H1 (cell line): Measurements from ENCODE around the gene CDON. TPM values are rescaled to one million over a fixed set of nuclear protein-coding genes. Genes with fewer than 3 reads are reported as not detected.

Source experiments
- CTCF ChIA-PET: fragments of 300-600 bp; sonication (Branson Sonifier 250); formaldehyde crosslinking; loops from one replicate; lab custom pipeline; 2021; ENCODE audit not compliant: partially characterized antibody; lab: Charles Lee
- POLR2A ChIA-PET: fragments of 300-600 bp; sonication (Branson Sonifier 250); formaldehyde crosslinking; loops from one replicate; lab custom pipeline; 2021; ENCODE audit warnings: inconsistent platforms; ENCODE audit not compliant: partially characterized antibody; lab: Charles Lee
- DNase-seq, 2 experiments: peaks; one replicate each; pipeline versions ENCODE4 v3.0.0 to v3.0.0-alpha.2; 2010 to 2022; ENCODE audit warnings: low spot score in 2 of 2, low read depth in 1 of 2, mixed read lengths in 1 of 2
- FAIRE-seq: peaks from 2 replicates; lab custom pipeline; 2011; peaks lifted over from hg19 to GRCh38; lab: Jason Lieb, UNC
- H2AFZ ChIP-seq: 2 replicates; pipeline ENCODE4 v1.8.1; 2012; ENCODE audit warnings: low read length, inconsistent platforms
- H2AK5ac ChIP-seq: 2 replicates; pipeline ENCODE4 v1.6.1; 2013; ENCODE audit warnings: low read depth, low read length
- H2BK120ac ChIP-seq: replicated peaks from 2 replicates; pipeline ENCODE3; 2013; ENCODE audit warnings: low read depth, low read length, inconsistent platforms
- H2BK12ac ChIP-seq: 2 replicates; pipeline ENCODE4 v1.6.1; 2013; ENCODE audit warnings: low read depth, low read length
- H2BK15ac ChIP-seq: 2 replicates; pipeline ENCODE4 v1.6.1; 2013; ENCODE audit warnings: low read length
- H2BK20ac ChIP-seq: 2 replicates; pipeline ENCODE4 v1.6.1; 2013; ENCODE audit warnings: low read length
- H2BK5ac ChIP-seq: 2 replicates; pipeline ENCODE4 v1.6.1; 2013; ENCODE audit warnings: low read depth, low read length
- H3K14ac ChIP-seq: 2 replicates; pipeline ENCODE4 v1.6.1; 2013; ENCODE audit warnings: inconsistent platforms; ENCODE audit not compliant: insufficient read length
- H3K18ac ChIP-seq: 2 replicates; pipeline ENCODE4 v1.6.1; 2013; ENCODE audit warnings: low read length; ENCODE audit errors: extremely low read depth
- H3K23ac ChIP-seq: 2 replicates; pipeline ENCODE4 v1.6.1; 2013; ENCODE audit warnings: inconsistent platforms; ENCODE audit not compliant: insufficient read length
- H3K23me2 ChIP-seq: 2 replicates; pipeline ENCODE4 v1.6.1; 2013; ENCODE audit warnings: low read depth, low read length
- H3K27ac ChIP-seq: 2 replicates; pipeline ENCODE4 v1.6.1; 2011; ENCODE audit warnings: low read depth, low read length, inconsistent platforms
- H3K27me3 ChIP-seq, 4 experiments: replicated peaks in 1 of 4; 1 replicate in 1 of 4; 2 replicates in 3 of 4; pipeline versions ENCODE4 v1.6.1 to v1.8.1; 2011 to 2013; ENCODE audit warnings: low read length in 3 of 4, mild to moderate bottlenecking in 3 of 4, inconsistent platforms in 2 of 4, mixed read lengths in 2 of 4, moderate library complexity in 1 of 4; ENCODE audit not compliant: control insufficient read depth in 3 of 4, insufficient read depth in 3 of 4; ENCODE audit errors: extremely low read depth in 1 of 4
- H3K36me3 ChIP-seq, 4 experiments: 2 replicates each; pipeline versions ENCODE4 v1.6.1 to v1.8.1; 2011 to 2013; ENCODE audit warnings: mild to moderate bottlenecking in 4 of 4, low read length in 3 of 4, moderate library complexity in 2 of 4, control low read depth in 1 of 4, inconsistent platforms in 1 of 4; ENCODE audit not compliant: insufficient read depth in 4 of 4, control insufficient read depth in 2 of 4
- H3K4ac ChIP-seq: replicated peaks from 2 replicates; pipeline ENCODE3; 2013; ENCODE audit warnings: low read length, low read depth, mixed read lengths, inconsistent platforms; ENCODE audit not compliant: insufficient read length
- H3K4me1 ChIP-seq, 4 experiments: replicated peaks in 1 of 4; 1 replicate in 1 of 4; 2 replicates in 3 of 4; pipeline versions ENCODE4 v1.6.1 to v1.8.1; 2011 to 2013; ENCODE audit warnings: low read length in 3 of 4, inconsistent platforms in 2 of 4, mixed read lengths in 1 of 4; ENCODE audit not compliant: insufficient read depth in 4 of 4, control insufficient read depth in 3 of 4
- H3K4me2 ChIP-seq, 2 experiments: 2 replicates each; pipeline versions ENCODE4 v1.6.1 to v1.8.1; 2011 to 2013; ENCODE audit warnings: low read depth in 2 of 2, low read length in 2 of 2, control low read depth in 1 of 2, inconsistent platforms in 1 of 2, mild to moderate bottlenecking in 1 of 2; ENCODE audit not compliant: insufficient read depth in 1 of 2
- H3K4me3 ChIP-seq, 4 experiments: fragments of 200-600, 300-600 bp in 1 of 4; sonication (generic), shearing (Covaris generic), sonication (Bioruptor Twin) in 1 of 4; 2 replicates each; pipeline versions ENCODE4 v1.5.1 to v1.8.1; 2011 to 2016; ENCODE audit warnings: low read length in 4 of 4, low read depth in 3 of 4, control low read depth in 2 of 4, inconsistent platforms in 2 of 4, mild to moderate bottlenecking in 2 of 4, mixed read lengths in 1 of 4, moderate library complexity in 1 of 4; ENCODE audit not compliant: insufficient read depth in 2 of 4; ENCODE audit errors: extremely low read depth in 1 of 4
- H3K56ac ChIP-seq: replicated peaks from 2 replicates; pipeline ENCODE3; 2013; ENCODE audit warnings: low read depth, mild to moderate bottlenecking, mixed read lengths, low read length, inconsistent platforms; ENCODE audit not compliant: insufficient read length
- H3K79me1 ChIP-seq: 2 replicates; pipeline ENCODE4 v1.6.1; 2013; ENCODE audit warnings: low read depth, low read length, control low read depth
- H3K79me2 ChIP-seq, 2 experiments: 2 replicates each; pipeline versions ENCODE4 v1.6.1 to v1.8.1; 2012 to 2013; ENCODE audit warnings: low read length in 2 of 2, mild to moderate bottlenecking in 2 of 2, inconsistent platforms in 1 of 2; ENCODE audit not compliant: insufficient read depth in 2 of 2, control insufficient read depth in 1 of 2
- H3K9ac ChIP-seq, 4 experiments: replicated peaks in 1 of 4; 1 replicate in 1 of 4; 2 replicates in 3 of 4; pipeline versions ENCODE4 v1.6.1 to v1.8.1; 2011 to 2013; ENCODE audit warnings: low read depth in 3 of 4, low read length in 3 of 4, control low read depth in 2 of 4, mild to moderate bottlenecking in 2 of 4, moderate library complexity in 2 of 4, inconsistent platforms in 1 of 4; ENCODE audit errors: extremely low read depth in 1 of 4
- H3K9me3 ChIP-seq, 2 experiments: 2 replicates each; pipeline versions ENCODE4 v1.6.1 to v1.8.1; 2012 to 2013; ENCODE audit warnings: mild to moderate bottlenecking in 2 of 2, moderate library complexity in 2 of 2, control low read depth in 1 of 2, inconsistent platforms in 1 of 2, low read depth in 1 of 2, low read length in 1 of 2, mixed read lengths in 1 of 2; ENCODE audit not compliant: insufficient read depth in 2 of 2
- H4K20me1 ChIP-seq, 2 experiments: replicated peaks in 1 of 2; 2 replicates each; pipeline versions ENCODE3 to v1.8.1; 2011 to 2013; ENCODE audit warnings: inconsistent platforms in 2 of 2, low read length in 2 of 2, mild to moderate bottlenecking in 1 of 2; ENCODE audit not compliant: insufficient read depth in 2 of 2, control insufficient read depth in 1 of 2
- H4K5ac ChIP-seq: 2 replicates; pipeline ENCODE4 v1.6.1; 2013; ENCODE audit warnings: low read length, low read depth, mixed read lengths, inconsistent platforms; ENCODE audit not compliant: insufficient read length
- H4K8ac ChIP-seq: 2 replicates; pipeline ENCODE4 v1.8.0; 2013; ENCODE audit warnings: mild to moderate bottlenecking, moderate library complexity, low read length, inconsistent platforms; ENCODE audit not compliant: insufficient read depth; ENCODE audit errors: extremely low read depth
- H4K91ac ChIP-seq: replicated peaks from 2 replicates; pipeline ENCODE3; 2013; ENCODE audit warnings: low read length, mixed read lengths, inconsistent platforms; ENCODE audit not compliant: insufficient read length
- POLR2AphosphoS5 ChIP-seq: IDR thresholded peaks from 2 replicates; pipeline ENCODE4 v1.6.1; 2011; ENCODE audit warnings: low read depth, low read length
- RAD21 ChIP-seq, 2 experiments: IDR thresholded peaks in 1 of 2; conservative IDR thresholded peaks in 1 of 2; 2 replicates each; pipeline ENCODE4 v1.6.1; 2011; ENCODE audit warnings: low read depth in 2 of 2, low read length in 2 of 2, improper control_type of control experiment in 1 of 2, inconsistent platforms in 1 of 2, mild to moderate bottlenecking in 1 of 2, moderate library complexity in 1 of 2
- TEAD4 ChIP-seq: IDR thresholded peaks from 2 replicates; pipeline ENCODE4 v1.6.1; 2012; ENCODE audit warnings: low read depth, low read length, inconsistent platforms, mixed read lengths
- WGBS, 2 experiments: shearing (Covaris generic) in 1 of 2; methylation state at CpG; one replicate each; pipeline versions ENCODE4 v1.1.6 to v1.1.7; 2013 to 2015; ENCODE audit warnings: low lambda C conversion rate in 2 of 2, mixed read lengths in 2 of 2, inconsistent platforms in 1 of 2, low coverage in 1 of 2, missing lambda C conversion rate in 1 of 2; ENCODE audit not compliant: insufficient replicate concordance in 2 of 2, insufficient coverage in 1 of 2, insufficient read length in 1 of 2; ENCODE audit errors: extremely low coverage in 1 of 2, missing lambda C conversion rate in 1 of 2; 5-methylcytosine and 5-hydroxymethylcytosine counted together
- polyA plus RNA-seq, 7 experiments: library from polyadenylated mRNA; depleted of rRNA in 3 of 7; stranded (reverse) in 5 of 7; unstranded in 2 of 7; fragments of >200 nt in 5 of 7; fragments of 200-250 nt in 2 of 7; gene quantifications; 1 replicate in 5 of 7; 2 replicates in 1 of 7; 4 replicates in 1 of 7; pipeline versions ENCODE4 v1.2.1 to v1.2.3, GENCODE V29; 2011 to 2013; ENCODE audit warnings: missing spikeins in 2 of 7, mixed read lengths in 2 of 7
- total RNA-seq: library from RNA; stranded (reverse); fragmentation: NEBNext Ultra II Directional; extraction: Animal tissue kit (Norgen Biotek cat#: 25700); gene quantifications from 2 replicates; pipeline ENCODE4 v1.2.1, GENCODE V29; 2021

Gene CDON
- total and polyA plus RNA-seq, 2 of the 8 experiments (the other 6 are each of a cell fraction or from before 2014, with no cell fraction given): 11.0 to 32.5 TPM

DNA sequence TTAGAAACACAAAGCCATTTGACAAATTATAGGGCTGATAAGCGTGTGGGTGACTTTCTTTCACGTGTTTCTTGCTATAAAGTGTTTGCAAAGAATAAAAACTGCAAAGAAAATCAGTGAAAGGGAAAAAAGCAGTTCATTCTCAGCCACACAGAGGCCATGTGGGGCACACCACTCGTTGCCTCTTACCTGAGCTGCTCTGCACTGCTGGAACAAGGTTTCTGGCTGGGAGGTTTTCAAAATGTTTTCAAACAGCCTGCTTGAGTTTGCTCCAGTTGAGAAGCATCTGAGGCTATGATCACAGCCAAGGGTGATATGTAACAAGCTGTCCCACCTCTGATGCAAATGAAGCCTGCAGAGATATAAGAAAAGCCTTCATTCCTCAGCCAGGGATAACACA is 131.6 kb downstream of the CDON start:
- CTCF ChIA-PET: interaction anchor here (1.1 to 7.0 kb wide), 8 partner anchors 11 to 263 kb away, joined by 3 to 76 read pairs (median 10); partner anchors contain the start of gene VSIG10L2

More for the DNA sequence above, 131.6 kb downstream of the CDON start:
- Histone ChIP-seq H4K5ac (no peak overlapping the region), H3K4me2 (no peak overlapping the region), H3K4me1 (peaks cover 6 to 14% (median 11%) of the 10 kb centered on the region in 4 experiments), H3K23me2 (no peaks in the 10 kb centered on the region), H2BK120ac (no peak overlapping the region), H2AFZ (no peak overlapping the region), H3K79me1 (no peaks in the 10 kb centered on the region), H4K91ac (no peak overlapping the region), H2BK15ac (no peak overlapping the region), H3K56ac (no peak overlapping the region), H3K27ac (no peak overlapping the region), H3K14ac (no peak overlapping the region), H2BK20ac (no peak overlapping the region), H3K23ac (no peak overlapping the region), H4K20me1 (no peaks in the 10 kb centered on the region), H2BK12ac (no peak overlapping the region), H4K8ac (no peak overlapping the region), H3K4me3 (no peak overlapping the region), H3K79me2 (no peaks in the 10 kb centered on the region)
- DNase-seq: no peak
- POLR2A ChIA-PET: interaction anchor here (1.1 to 1.4 kb wide), 2 partner anchors 30 to 198 kb away, joined by 3 read pairs; no protein-coding TSS in a partner anchor
- TF ChIP-seq TEAD4: no peak
- TF ChIP-seq POLR2AphosphoS5: no peak
- TF ChIP-seq RAD21 (IDR thresholded peaks at IDR 0.05 in 1 of 2, conservative IDR thresholded peaks at IDR 0.05 in 1 of 2; ENCODE audit: low read depth in 2 of 2, low read length in 2 of 2): no peak
- TF ChIP-seq, all 59 proteins: peak for 0
- Histone ChIP-seq H3K9ac (no peak overlapping the region), H3K27me3 (peaks cover 0 to 6% (median 2%) of the 10 kb centered on the region in 4 experiments; a peak in 2 of 7 replicates), H2BK5ac (no peak overlapping the region), H3K4ac (no peak overlapping the region), H2AK5ac (no peak overlapping the region), H3K18ac (no peak overlapping the region), H3K9me3 (no peaks in the 10 kb centered on the region), H3K36me3 (no peaks in the 10 kb centered on the region)
- peak; percentile 24 for FAIRE-seq
- WGBS, 2 experiments: 72% methylated on average over 3 of the region's 3 CpGs; no CpG with 5 or more reads in 1 of the 2 experiments
